SK-N-SH treated with all-trans-retinoic acid at 6 μM for 48 hours (cell line): ENCODE results near the gene NPY5R.

ENCODE experiments used
- ATAC-seq: fragments of 200-7000 bp; cut with Tn5 transposase; 3 replicates; pipeline ENCODE4 v1.9.1; 2020; ENCODE audit warnings: mild to moderate bottlenecking, moderate library complexity
- ARNTL ChIP-seq: fragments of 450-650 bp; formaldehyde crosslinking; IDR thresholded peaks from 2 replicates; pipeline ENCODE4 v1.5.0; 2020; ENCODE audit warnings: low read depth, mild to moderate bottlenecking, moderate library complexity, borderline replicate concordance
- BACH2 ChIP-seq: fragments of 250-450 bp; sonication (Bioruptor Pico); IDR thresholded peaks from 2 replicates; pipeline ENCODE4 v1.9.0; 2021; ENCODE audit warnings: mild to moderate bottlenecking, borderline replicate concordance
- ESRRG ChIP-seq: fragments of 250-450 bp; sonication (Bioruptor Pico); IDR thresholded peaks from 2 replicates; pipeline ENCODE4 v1.6.1; 2021; ENCODE audit warnings: mild to moderate bottlenecking
- GLIS3 ChIP-seq: fragments of 250-450 bp; sonication (Bioruptor Pico); IDR thresholded peaks from 2 replicates; pipeline ENCODE4 v1.5.0; 2020; ENCODE audit warnings: mild to moderate bottlenecking, moderate library complexity
- ISL1 ChIP-seq: fragments of 250-450 bp; sonication (Bioruptor Pico); IDR thresholded peaks from 2 replicates; pipeline ENCODE4 v2.1.2; 2022; ENCODE audit warnings: mild to moderate bottlenecking, moderate library complexity
- OSR1 ChIP-seq: fragments of 250-450 bp; sonication (Bioruptor Pico); IDR thresholded peaks from 2 replicates; pipeline ENCODE4 v1.8.0; 2022; ENCODE audit warnings: moderate library complexity, mild to moderate bottlenecking, inconsistent platforms
- PPARA ChIP-seq: fragments of 250-450 bp; sonication (Bioruptor Pico); IDR thresholded peaks from 2 replicates; pipeline ENCODE4 v1.5.0; 2020; ENCODE audit warnings: mild to moderate bottlenecking, borderline replicate concordance
- RARB ChIP-seq: fragments of 250-450 bp; sonication (Bioruptor Pico); IDR thresholded peaks from 2 replicates; pipeline ENCODE4 v1.8.0; 2021; ENCODE audit warnings: mild to moderate bottlenecking, moderate library complexity
- SNAI2 ChIP-seq: fragments of 250-450 bp; sonication (Bioruptor Pico); IDR thresholded peaks from 2 replicates; pipeline ENCODE4 v1.5.0; 2020; ENCODE audit warnings: mild to moderate bottlenecking, moderate library complexity
- TCF4 ChIP-seq: fragments of 250-450 bp; sonication (Bioruptor Pico); IDR thresholded peaks from 2 replicates; pipeline ENCODE4 v1.8.0; 2021; ENCODE audit warnings: mild to moderate bottlenecking, moderate library complexity, borderline replicate concordance
- TOX ChIP-seq: fragments of 250-450 bp; sonication (Bioruptor Pico); IDR thresholded peaks from 2 replicates; pipeline ENCODE4 v1.8.0; 2021; ENCODE audit warnings: mild to moderate bottlenecking, moderate library complexity, borderline replicate concordance
- ZFP30 ChIP-seq: fragments of 450-650 bp; formaldehyde crosslinking; IDR thresholded peaks from 2 replicates; pipeline ENCODE4 v1.5.0; 2022; ENCODE audit warnings: mild to moderate bottlenecking, moderate library complexity
- ZNF565 ChIP-seq: fragments of 450-650 bp; formaldehyde crosslinking; conservative IDR thresholded peaks from 2 replicates; pipeline ENCODE4 v1.5.0; 2020; ENCODE audit warnings: low read depth, mild to moderate bottlenecking, moderate library complexity
- ZNF70 ChIP-seq: fragments of 450-650 bp; formaldehyde crosslinking; IDR thresholded peaks from 2 replicates; pipeline ENCODE4 v1.5.0; 2020; ENCODE audit warnings: mild to moderate bottlenecking, moderate library complexity
- ZNF8 ChIP-seq: fragments of 450-650 bp; formaldehyde crosslinking; IDR thresholded peaks from 2 replicates; pipeline ENCODE4 v1.5.0; 2020; ENCODE audit warnings: mild to moderate bottlenecking, moderate library complexity
- TF ChIP-seq, protein P1 (sequence below): fragments of 250-450 bp; sonication (Bioruptor Pico); IDR thresholded peaks from 2 replicates; pipeline ENCODE4 v1.5.0; 2020; ENCODE audit warnings: mild to moderate bottlenecking, moderate library complexity
- TF ChIP-seq, protein P2 (sequence below): fragments of 250-450 bp; sonication (Bioruptor Pico); IDR thresholded peaks from 2 replicates; pipeline ENCODE4 v1.8.0; 2020; ENCODE audit warnings: mild to moderate bottlenecking, moderate library complexity, borderline replicate concordance
- TF ChIP-seq, protein P3 (sequence below): fragments of 250-450 bp; sonication (Bioruptor Pico); IDR thresholded peaks from 2 replicates; pipeline ENCODE4 v1.5.1; 2020; ENCODE audit warnings: low read depth, mild to moderate bottlenecking, moderate library complexity

Gene NPY5R

DNA sequence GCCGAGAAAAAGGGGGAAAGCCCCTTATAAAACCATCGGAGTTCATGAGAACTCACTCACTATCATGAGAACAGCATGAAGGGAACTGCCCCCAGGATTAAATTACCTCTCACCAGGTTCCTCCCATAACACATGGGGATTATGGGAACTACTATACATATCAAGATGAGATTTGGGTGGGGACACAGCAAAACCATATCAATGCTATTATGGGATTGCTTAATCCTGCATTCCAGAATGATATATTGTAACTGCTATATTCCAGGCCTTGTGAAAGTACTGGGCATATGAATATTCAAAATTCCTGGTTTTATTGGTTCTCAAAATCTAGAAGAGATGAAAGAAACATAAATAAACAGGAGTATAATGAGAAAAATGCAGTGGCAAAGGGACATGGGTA lies 40.6 kb upstream of the NPY5R start:
- TF ChIP-seq TOX (CRISPR knock-in tag) (no peak), ESRRG (CRISPR knock-in tag) (no peak), GLIS3 (CRISPR knock-in tag) (no peak), TCF4 (no peak)
- TF ChIP-seq, protein P1, sequence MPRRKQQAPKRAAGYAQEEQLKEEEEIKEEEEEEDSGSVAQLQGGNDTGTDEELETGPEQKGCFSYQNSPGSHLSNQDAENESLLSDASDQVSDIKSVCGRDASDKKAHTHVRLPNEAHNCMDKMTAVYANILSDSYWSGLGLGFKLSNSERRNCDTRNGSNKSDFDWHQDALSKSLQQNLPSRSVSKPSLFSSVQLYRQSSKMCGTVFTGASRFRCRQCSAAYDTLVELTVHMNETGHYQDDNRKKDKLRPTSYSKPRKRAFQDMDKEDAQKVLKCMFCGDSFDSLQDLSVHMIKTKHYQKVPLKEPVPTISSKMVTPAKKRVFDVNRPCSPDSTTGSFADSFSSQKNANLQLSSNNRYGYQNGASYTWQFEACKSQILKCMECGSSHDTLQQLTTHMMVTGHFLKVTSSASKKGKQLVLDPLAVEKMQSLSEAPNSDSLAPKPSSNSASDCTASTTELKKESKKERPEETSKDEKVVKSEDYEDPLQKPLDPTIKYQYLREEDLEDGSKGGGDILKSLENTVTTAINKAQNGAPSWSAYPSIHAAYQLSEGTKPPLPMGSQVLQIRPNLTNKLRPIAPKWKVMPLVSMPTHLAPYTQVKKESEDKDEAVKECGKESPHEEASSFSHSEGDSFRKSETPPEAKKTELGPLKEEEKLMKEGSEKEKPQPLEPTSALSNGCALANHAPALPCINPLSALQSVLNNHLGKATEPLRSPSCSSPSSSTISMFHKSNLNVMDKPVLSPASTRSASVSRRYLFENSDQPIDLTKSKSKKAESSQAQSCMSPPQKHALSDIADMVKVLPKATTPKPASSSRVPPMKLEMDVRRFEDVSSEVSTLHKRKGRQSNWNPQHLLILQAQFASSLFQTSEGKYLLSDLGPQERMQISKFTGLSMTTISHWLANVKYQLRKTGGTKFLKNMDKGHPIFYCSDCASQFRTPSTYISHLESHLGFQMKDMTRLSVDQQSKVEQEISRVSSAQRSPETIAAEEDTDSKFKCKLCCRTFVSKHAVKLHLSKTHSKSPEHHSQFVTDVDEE (CRISPR knock-in tag): no peak
- TF ChIP-seq, all 23 proteins: peak for 0
- no peak for ATAC-seq

DNA sequence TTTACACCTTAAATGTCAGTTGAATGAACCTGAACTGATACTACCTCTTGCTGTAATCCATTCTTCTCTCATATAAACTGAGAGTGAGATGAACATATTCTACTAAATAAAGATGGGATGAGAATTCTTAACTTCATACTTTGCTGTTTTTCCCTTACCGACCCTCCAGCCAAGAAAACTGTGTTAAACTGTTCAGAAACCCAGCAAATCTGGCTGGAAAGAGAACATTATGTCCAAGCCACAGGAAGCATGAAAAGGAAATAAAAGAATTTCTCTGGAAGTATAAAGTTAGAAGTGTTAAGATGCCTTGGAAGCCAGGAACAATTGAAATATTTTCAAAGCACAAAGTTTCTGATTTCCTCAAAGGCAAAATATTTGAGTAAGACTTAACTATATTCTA lies 34.2 kb upstream of the NPY5R start:
- TF ChIP-seq, protein P2, sequence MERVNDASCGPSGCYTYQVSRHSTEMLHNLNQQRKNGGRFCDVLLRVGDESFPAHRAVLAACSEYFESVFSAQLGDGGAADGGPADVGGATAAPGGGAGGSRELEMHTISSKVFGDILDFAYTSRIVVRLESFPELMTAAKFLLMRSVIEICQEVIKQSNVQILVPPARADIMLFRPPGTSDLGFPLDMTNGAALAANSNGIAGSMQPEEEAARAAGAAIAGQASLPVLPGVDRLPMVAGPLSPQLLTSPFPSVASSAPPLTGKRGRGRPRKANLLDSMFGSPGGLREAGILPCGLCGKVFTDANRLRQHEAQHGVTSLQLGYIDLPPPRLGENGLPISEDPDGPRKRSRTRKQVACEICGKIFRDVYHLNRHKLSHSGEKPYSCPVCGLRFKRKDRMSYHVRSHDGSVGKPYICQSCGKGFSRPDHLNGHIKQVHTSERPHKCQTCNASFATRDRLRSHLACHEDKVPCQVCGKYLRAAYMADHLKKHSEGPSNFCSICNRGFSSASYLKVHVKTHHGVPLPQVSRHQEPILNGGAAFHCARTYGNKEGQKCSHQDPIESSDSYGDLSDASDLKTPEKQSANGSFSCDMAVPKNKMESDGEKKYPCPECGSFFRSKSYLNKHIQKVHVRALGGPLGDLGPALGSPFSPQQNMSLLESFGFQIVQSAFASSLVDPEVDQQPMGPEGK (CRISPR knock-in tag): no peak
- no peak for TF ChIP-seq ZNF8 (CRISPR knock-in tag)
- TF ChIP-seq ZFP30 (CRISPR knock-in tag): no peak
- TF ChIP-seq OSR1 (CRISPR knock-in tag): no peak
- TF ChIP-seq RARB: no peak
- TF ChIP-seq, all 23 proteins: peak for 0
- no peak for ATAC-seq

DNA sequence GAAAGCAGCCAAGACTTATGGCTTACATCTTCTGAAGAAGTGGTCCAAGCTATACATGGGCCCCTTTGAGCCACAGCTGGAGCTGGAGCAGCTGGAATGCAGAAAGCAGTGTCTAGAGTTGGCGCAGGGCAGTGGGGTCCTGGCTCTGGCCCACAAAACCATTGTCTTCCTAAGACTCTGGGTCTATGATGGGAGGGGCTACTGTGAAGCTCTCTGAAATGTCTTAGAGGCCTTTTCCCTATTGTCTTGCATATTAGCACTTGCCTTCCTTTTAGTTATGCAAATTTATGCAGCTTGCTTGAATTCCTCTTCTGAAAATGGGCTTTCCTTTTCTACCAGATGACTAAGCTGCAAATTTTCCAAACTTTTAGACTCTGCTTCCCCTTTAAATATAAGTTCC lies 26.6 kb upstream of the NPY5R start:
- TF ChIP-seq TCF4 (no peak), ESRRG (CRISPR knock-in tag) (no peak), TOX (CRISPR knock-in tag) (no peak), OSR1 (CRISPR knock-in tag) (no peak), ZNF8 (CRISPR knock-in tag) (no peak), RARB (no peak), ARNTL (no peak), ZNF70 (CRISPR knock-in tag) (no peak), SNAI2 (CRISPR knock-in tag) (no peak), ZNF565 (CRISPR knock-in tag) (no peak), ZFP30 (CRISPR knock-in tag) (no peak), BACH2 (CRISPR knock-in tag) (no peak), PPARA (CRISPR knock-in tag) (no peak), ISL1 (CRISPR knock-in tag) (no peak)
- TF ChIP-seq, protein P3, sequence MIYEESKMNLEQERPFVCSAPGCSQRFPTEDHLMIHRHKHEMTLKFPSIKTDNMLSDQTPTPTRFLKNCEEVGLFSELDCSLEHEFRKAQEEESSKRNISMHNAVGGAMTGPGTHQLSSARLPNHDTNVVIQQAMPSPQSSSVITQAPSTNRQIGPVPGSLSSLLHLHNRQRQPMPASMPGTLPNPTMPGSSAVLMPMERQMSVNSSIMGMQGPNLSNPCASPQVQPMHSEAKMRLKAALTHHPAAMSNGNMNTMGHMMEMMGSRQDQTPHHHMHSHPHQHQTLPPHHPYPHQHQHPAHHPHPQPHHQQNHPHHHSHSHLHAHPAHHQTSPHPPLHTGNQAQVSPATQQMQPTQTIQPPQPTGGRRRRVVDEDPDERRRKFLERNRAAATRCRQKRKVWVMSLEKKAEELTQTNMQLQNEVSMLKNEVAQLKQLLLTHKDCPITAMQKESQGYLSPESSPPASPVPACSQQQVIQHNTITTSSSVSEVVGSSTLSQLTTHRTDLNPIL (CRISPR knock-in tag): no peak
- TF ChIP-seq, protein P1 (CRISPR knock-in tag): no peak
- TF ChIP-seq, protein P2 (CRISPR knock-in tag): no peak
- ATAC-seq: no peak
